Measurements from ENCODE around the gene TBX21.

Gene TBX21

GRCh38 chr17:47791025-47791424 is 58.0 kb downstream of the TBX21 start:
- TF ChIP-seq EZH2phosphoT487 (conservative IDR thresholded peaks at IDR 0.05; ENCODE audit: low read length) (no peak), CTCF (IDR thresholded peaks at IDR 0.05; ENCODE audit: insufficient read depth, low read length, poor library complexity, severe bottlenecking) (no peak)
- H3K27me3 ChIP-seq (ENCODE audit: low read length), result 0 out of 2 replicates have a peak, but pooled peaks cover 3% of the 10 kb centered on the region
- H3K9me3 ChIP-seq (ENCODE audit: insufficient read depth, low read length), result no peaks in the 10 kb centered on the region
- H3K27ac ChIP-seq (ENCODE audit: low read depth, low read length), result no peak overlapping the region
- no peaks in the 10 kb centered on the region for H4K20me1 ChIP-seq (ENCODE audit: low read depth, low read length)
- H3F3A ChIP-seq (ENCODE audit: insufficient read depth), result no peaks in the 10 kb centered on the region
- no peak overlapping the region for H3K4me3 ChIP-seq (ENCODE audit: insufficient read depth, low read length, poor library complexity, severe bottlenecking)
- no peaks in the 10 kb centered on the region for H3K36me3 ChIP-seq (ENCODE audit: low read length)
- no peaks in the 10 kb centered on the region for H3K79me2 ChIP-seq (ENCODE audit: insufficient read depth, low read length)
- H3K9me2 ChIP-seq (replicated peaks; ENCODE audit: insufficient read depth, low read length), result no peaks in the 10 kb centered on the region
- no peak overlapping the region for H2AFZ ChIP-seq (ENCODE audit: low read depth, low read length, severe bottlenecking)
- H3K4me2 ChIP-seq (ENCODE audit: low read depth, low read length, poor library complexity, severe bottlenecking), result no peak overlapping the region
- H3K9ac ChIP-seq (ENCODE audit: low read length), result no peak overlapping the region

GRCh38 chr17:47792457-47792856 is 59.4 kb downstream of the TBX21 start:
- Histone ChIP-seq H3F3A (ENCODE audit: insufficient read depth) (no peaks in the 10 kb centered on the region), H2AFZ (ENCODE audit: low read depth, low read length, severe bottlenecking) (no peak overlapping the region), H3K79me2 (ENCODE audit: insufficient read depth, low read length) (no peaks in the 10 kb centered on the region), H3K9ac (ENCODE audit: low read length) (no peak overlapping the region), H3K9me2 (replicated peaks; ENCODE audit: insufficient read depth, low read length) (no peaks in the 10 kb centered on the region), H3K4me2 (ENCODE audit: low read depth, low read length, poor library complexity, severe bottlenecking) (no peak overlapping the region), H3K4me3 (ENCODE audit: insufficient read depth, low read length, poor library complexity, severe bottlenecking) (no peak overlapping the region), H4K20me1 (ENCODE audit: low read depth, low read length) (no peaks in the 10 kb centered on the region), H3K27ac (ENCODE audit: low read depth, low read length) (no peak overlapping the region), H3K9me3 (ENCODE audit: insufficient read depth, low read length) (no peaks in the 10 kb centered on the region), H3K36me3 (ENCODE audit: low read length) (no peaks in the 10 kb centered on the region), H3K27me3 (ENCODE audit: low read length) (0 out of 2 replicates have a peak, but pooled peaks cover 3% of the 10 kb centered on the region)
- TF ChIP-seq CTCF (IDR thresholded peaks at IDR 0.05; ENCODE audit: insufficient read depth, low read length, poor library complexity, severe bottlenecking), result no peak
- no peak for TF ChIP-seq EZH2phosphoT487 (conservative IDR thresholded peaks at IDR 0.05; ENCODE audit: low read length)

- H3K9me2 ChIP-seq (replicated peaks; ENCODE audit: insufficient read depth, low read length), result no peaks in the 10 kb centered on the region
- H3K4me3 ChIP-seq (ENCODE audit: insufficient read depth, low read length, poor library complexity, severe bottlenecking), result no peak overlapping the region
- H4K20me1 ChIP-seq (ENCODE audit: low read depth, low read length), result no peaks in the 10 kb centered on the region
- TF ChIP-seq CTCF (IDR thresholded peaks at IDR 0.05; ENCODE audit: insufficient read depth, low read length, poor library complexity, severe bottlenecking) (no peak), EZH2phosphoT487 (conservative IDR thresholded peaks at IDR 0.05; ENCODE audit: low read length) (no peak)
- H3K36me3 ChIP-seq (ENCODE audit: low read length), result no peaks in the 10 kb centered on the region
- no peaks in the 10 kb centered on the region for H3K9me3 ChIP-seq (ENCODE audit: insufficient read depth, low read length)
- H3K4me2 ChIP-seq (ENCODE audit: low read depth, low read length, poor library complexity, severe bottlenecking), result no peak overlapping the region
- H2AFZ ChIP-seq (ENCODE audit: low read depth, low read length, severe bottlenecking), result no peak overlapping the region
- no peak overlapping the region for H3K27ac ChIP-seq (ENCODE audit: low read depth, low read length)
- no peak overlapping the region for H3K9ac ChIP-seq (ENCODE audit: low read length)
- H3F3A ChIP-seq (ENCODE audit: insufficient read depth), result no peaks in the 10 kb centered on the region
- H3K79me2 ChIP-seq (ENCODE audit: insufficient read depth, low read length), result no peaks in the 10 kb centered on the region
- H3K27me3 ChIP-seq (ENCODE audit: low read length), result 0 out of 2 replicates have a peak, but pooled peaks cover 3% of the 10 kb centered on the region
Measured at GRCh38 chr17:47792979-47793378, 59.9 kb downstream of the TBX21 start.

Measured in SU-DHL-6 (cell line).